Right ventricle myocardium superior (tissue), 1 donor: ENCODE results near the gene PIK3R1. TPM values are rescaled to one million over a fixed set of nuclear protein-coding genes. Genes with fewer than 3 reads are reported as not detected.
A peak's percentile ranks its signal among the peaks of the same experiment; 100 is the strongest.

Source experiments
- ATAC-seq: fragments of 200-7000 bp; cut with Tn5 transposase; one replicate; pipeline ENCODE4 v1.9.1; 2020; ENCODE audit warnings: mild to moderate bottlenecking; ENCODE audit not compliant: poor library complexity
- DNase-seq: peaks from one replicate; pipeline ENCODE4 v3.0.0-alpha.2; 2020
- intact Hi-C: fragments of 100-400 bp; cut with DNase I; formaldehyde crosslinking; loops from one replicate; pipeline ENCODE4 v1.11.2; 2022
- long read RNA-seq: library from polyadenylated mRNA; unstranded; transcript quantifications from one replicate; pipeline ENCODE4 v2.0.0, GENCODE V29; 2021
- total RNA-seq: library from RNA; stranded (reverse); fragmentation: NEBNext Ultra II Directional; extraction: Animal tissue kit (Norgen Biotek cat#: 25700); gene quantifications from one replicate; pipeline ENCODE4 v1.2.1, GENCODE V29; 2021
- donor health status: DM: no; HTN: yes; CAD: no; lungs with severe emphysema.

The PIK3R1 gene
- 103 TPM for total RNA-seq
- long read RNA-seq, full-length matches to known transcripts = 64 of 84 reads
- long read RNA-seq, partial matches to known transcripts = 8 of 84 reads
- long read RNA-seq, other reads (novel, unspliced or antisense) = 12 of 84 reads

GRCh38 chr5:68215208-68215897 lies at the start of gene PIK3R1:
Gene PIK3R1 (plus strand): TSS chr5:68215756. CDS start chr5:68226676, 10,920 bp downstream.
- ATAC-seq (peak; percentile 94), DNase-seq (peak; percentile 98)
- intact Hi-C loops = no loop called here

GRCh38 chr5:68167195-68167651 lies 48.3 kb upstream of the PIK3R1 start:
- no peak for ATAC-seq
- intact Hi-C loops = no loop called here
- no peak for DNase-seq

- intact Hi-C loops = no loop called here
- DNase-seq (peak; percentile 45), ATAC-seq (peak; percentile 61)
Measured at GRCh38 chr5:68169903-68170302, 45.7 kb upstream of the PIK3R1 start.

- DNase-seq (peak; percentile 74), ATAC-seq (peak; percentile 96)
- intact Hi-C loops = no loop called here
Measured at GRCh38 chr5:68170826-68171558, 44.6 kb upstream of the PIK3R1 start.

- intact Hi-C loops = no loop called here
- no peak for ATAC-seq
- peak; percentile 55 for DNase-seq
Measured at GRCh38 chr5:68172314-68172713, 43.2 kb upstream of the PIK3R1 start.

GRCh38 chr5:68173007-68173406 lies 42.5 kb upstream of the PIK3R1 start:
- DNase-seq (no peak), ATAC-seq (no peak)
- intact Hi-C loops = no loop called here

GRCh38 chr5:68176253-68176652 lies 39.3 kb upstream of the PIK3R1 start:
- intact Hi-C loops = no loop called here
- DNase-seq (no peak), ATAC-seq (no peak)

GRCh38 chr5:68176802-68177479 lies 38.6 kb upstream of the PIK3R1 start:
- intact Hi-C loops = no loop called here
- DNase-seq (no peak), ATAC-seq (no peak)

GRCh38 chr5:68177676-68178075 lies 37.9 kb upstream of the PIK3R1 start:
- ATAC-seq (no peak), DNase-seq (no peak)
- intact Hi-C loops = no loop called here

- ATAC-seq (no peak), DNase-seq (no peak)
- intact Hi-C loops = no loop called here
Measured at GRCh38 chr5:68178579-68178978, 37.0 kb upstream of the PIK3R1 start.

GRCh38 chr5:68180121-68181038 lies 35.2 kb upstream of the PIK3R1 start:
- ATAC-seq = no peak
- intact Hi-C loops = no loop called here
- DNase-seq = no peak

GRCh38 chr5:68181039-68181599 lies 34.4 kb upstream of the PIK3R1 start:
- no peak for DNase-seq
- ATAC-seq = no peak
- intact Hi-C loops = no loop called here

GRCh38 chr5:68182094-68182493 lies 33.5 kb upstream of the PIK3R1 start:
- DNase-seq (no peak), ATAC-seq (no peak)
- intact Hi-C loops = no loop called here

GRCh38 chr5:68182534-68182933 lies 33.0 kb upstream of the PIK3R1 start:
- ATAC-seq (no peak), DNase-seq (no peak)
- intact Hi-C loops = no loop called here

GRCh38 chr5:68187268-68188055 lies 28.1 kb upstream of the PIK3R1 start:
- DNase-seq = peak; percentile 48
- peak; percentile 68 for ATAC-seq
- intact Hi-C loops = no loop called here

GRCh38 chr5:68189171-68189570 lies 26.4 kb upstream of the PIK3R1 start:
- no peak for DNase-seq

GRCh38 chr5:68189613-68190012 lies 25.9 kb upstream of the PIK3R1 start:
- DNase-seq (no peak), ATAC-seq (no peak)
- intact Hi-C loops = no loop called here

More at GRCh38 chr5:68189171-68189570, 26.4 kb upstream of the PIK3R1 start:
- intact Hi-C loops = no loop called here
- ATAC-seq = no peak
